GM19023 (cell line): Measurements from ENCODE around the gene DIRAS1.

Source experiments
- ATAC-seq: cut with Tn5 transposase; IDR thresholded peaks from one replicate; pipeline ENCODE4 v1.9.1; 2021; ENCODE audit warnings: mild to moderate bottlenecking, moderate library complexity; ENCODE audit not compliant: unreplicated experiment

The DIRAS1 gene

GRCh38 chr19:2728783-2729387 is 7.7 kb upstream of the DIRAS1 start:
- no peak for ATAC-seq

- ATAC-seq: no peak
These were observed 6.4 kb upstream of the DIRAS1 start for GRCh38 chr19:2727640-2727944.

GRCh38 chr19:2726904-2727639 is 5.9 kb upstream of the DIRAS1 start:
- no peak for ATAC-seq

- ATAC-seq: no peak
These were observed 5.1 kb upstream of the DIRAS1 start for GRCh38 chr19:2726160-2726855.

GRCh38 chr19:2724148-2724557 is 3.0 kb upstream of the DIRAS1 start:
- no peak for ATAC-seq

- ATAC-seq: no peak
These were observed 2.6 kb upstream of the DIRAS1 start for GRCh38 chr19:2723747-2724146.

- no peak for ATAC-seq
These were observed 2.2 kb upstream of the DIRAS1 start for GRCh38 chr19:2723345-2723715.

GRCh38 chr19:2722541-2723344 is 1.6 kb upstream of the DIRAS1 start:
- ATAC-seq: no peak

GRCh38 chr19:2721570-2722540 is 683 bp upstream of the DIRAS1 start:
- ATAC-seq: no peak

GRCh38 chr19:2719920-2720776 is 1.0 kb downstream of the DIRAS1 start:
- ATAC-seq: no peak

- ATAC-seq: no peak
These were observed 1.9 kb downstream of the DIRAS1 start for GRCh38 chr19:2719232-2719735.

GRCh38 chr19:2717638-2718541 is 3.3 kb downstream of the DIRAS1 start:
- ATAC-seq: no peak

- ATAC-seq: no peak
These were observed 4.2 kb downstream of the DIRAS1 start for GRCh38 chr19:2716722-2717637.

- ATAC-seq: no peak
These were observed 4.9 kb downstream of the DIRAS1 start for GRCh38 chr19:2716275-2716650.

GRCh38 chr19:2715470-2716274 is 5.5 kb downstream of the DIRAS1 start:
- no peak for ATAC-seq

- ATAC-seq: no peak
These were observed 6.5 kb downstream of the DIRAS1 start for GRCh38 chr19:2714531-2715269.
